Measurements from ENCODE around the gene TMEM163. TPM values are rescaled to one million over a fixed set of nuclear protein-coding genes. Genes with fewer than 3 reads are reported as not detected.

The TMEM163 gene
- total and polyA plus RNA-seq, 2 donors (not counting 3 experiments of a cell fraction or from before 2014, with no cell fraction given), result 1.0 to 2.8 TPM

GRCh38 chr2:134674687-134675086, 44.1 kb downstream of the TMEM163 start:
- Histone ChIP-seq H2AFZ (ENCODE audit: low read depth, low read length) (no peak overlapping the region), H3K27me3 (ENCODE audit: control insufficient read depth in 2 of 2, insufficient read depth in 2 of 2, low read length in 2 of 2) (no peaks in the 10 kb centered on the region), H3K79me2 (ENCODE audit: control insufficient read depth, insufficient read depth, low read length) (no peaks in the 10 kb centered on the region), H3K9ac (replicated peaks; ENCODE audit: extremely low read depth, insufficient read depth, low read length) (no peak overlapping the region), H4K20me1 (replicated peaks; ENCODE audit: control insufficient read depth, extremely low read depth, insufficient read depth, low read length) (no peaks in the 10 kb centered on the region), H3K27ac (ENCODE audit: insufficient read depth, low read depth, low read length) (no peak overlapping the region), H3K4me1 (ENCODE audit: control insufficient read depth, extremely low read depth, insufficient read depth, low read length) (peaks cover 3% of the 10 kb centered on the region), H3K36me3 (ENCODE audit: control insufficient read depth in 2 of 2, extremely low read depth in 1 of 2, insufficient read depth in 2 of 2, low read length in 2 of 2) (no peaks in the 10 kb centered on the region), H3K4me3 (replicated peaks in 1 of 3; ENCODE audit: insufficient read depth in 1 of 3, low read depth in 1 of 3, low read length in 3 of 3) (no peak overlapping the region), H3K4me2 (ENCODE audit: insufficient read depth, low read length) (no peak overlapping the region), H3K9me3 (replicated peaks; ENCODE audit: control insufficient read depth, insufficient read depth, low read length) (no peaks in the 10 kb centered on the region), H3K9me1 (replicated peaks; ENCODE audit: control insufficient read depth, extremely low read depth, insufficient read depth, low read length) (no peaks in the 10 kb centered on the region)
- ChIA-PET POLR2A (no interaction called here), CTCF (no interaction called here)
- FAIRE-seq (no peak), DNase-seq (ENCODE audit: low read depth, low spot score) (no peak)
- intact Hi-C loops (cut with micrococcal nuclease), result no loop called here
- BruUV-seq (replicated peaks), result no TSS peak
- TF ChIP-seq GATA2 (IDR thresholded peaks at IDR 0.05; ENCODE audit: insufficient read depth, insufficient read length, low read depth, low read length) (no peak), POLR2A (IDR thresholded peaks at IDR 0.05; ENCODE audit: low read depth, low read length) (no peak), EZH2 (IDR thresholded peaks at IDR 0.05; ENCODE audit: borderline replicate concordance, low read depth, low read length, severe bottlenecking) (no peak), MYC (IDR thresholded peaks at IDR 0.05; ENCODE audit: low read depth, low read length) (no peak), MAX (IDR thresholded peaks at IDR 0.05; ENCODE audit: insufficient read depth, insufficient read length) (no peak), CTCF (IDR thresholded peaks at IDR 0.05; ENCODE audit: extremely low read depth in 1 of 2, insufficient read depth in 1 of 2, low read depth in 1 of 2, low read length in 2 of 2) (no peak), JUN (IDR thresholded peaks at IDR 0.05; ENCODE audit: borderline replicate concordance, insufficient read depth, insufficient read length, low read depth) (no peak), FOS (IDR thresholded peaks at IDR 0.05; ENCODE audit: borderline replicate concordance, insufficient read depth, low read length) (no peak), POLR2AphosphoS5 (IDR thresholded peaks at IDR 0.05; ENCODE audit: insufficient read depth, low read depth, low read length) (no peak)
- dilution Hi-C loops (cut with MboI; ENCODE audit: extremely low pct_ligation_motif_present, low sequenced_read_pairs), result no loop called here
